GM23338 (cell line): Measurements from ENCODE around the gene ETV6. TPM values are rescaled to one million over a fixed set of nuclear protein-coding genes. Genes with fewer than 3 reads are reported as not detected.

Source experiments
- ATAC-seq: fragments of 200-7000 bp; cut with Tn5 transposase; 3 replicates; pipeline ENCODE4 v1.9.1; 2020
- DNase-seq: peaks from one replicate; pipeline ENCODE4 v3.0.0-alpha.2; 2015; ENCODE audit warnings: low spot score
- H2AFZ ChIP-seq: fragments of 200-600 bp; sonication (generic); 2 replicates; pipeline ENCODE4 v1.8.0; 2016; ENCODE audit warnings: antibody characterized with exemption, mild to moderate bottlenecking, moderate library complexity
- H3F3A ChIP-seq: fragments of 200-600 bp; sonication (generic); replicated peaks from 2 replicates; pipeline ENCODE4 v1.8.0; 2017; ENCODE audit warnings: antibody characterized with exemption, mixed run types, low read depth
- H3K27ac ChIP-seq: fragments of 200-600 bp; sonication (generic); 2 replicates; pipeline ENCODE4 v1.6.1; 2016; ENCODE audit warnings: low read depth
- H3K27me3 ChIP-seq: fragments of 200-600 bp; sonication (generic); 2 replicates; pipeline ENCODE4 v1.8.0; 2016; ENCODE audit warnings: mild to moderate bottlenecking, mixed run types, moderate library complexity; ENCODE audit not compliant: insufficient read depth
- H3K36me3 ChIP-seq: fragments of 200-600 bp; sonication (generic); 2 replicates; pipeline ENCODE4 v1.8.0; 2016; ENCODE audit warnings: mild to moderate bottlenecking; ENCODE audit not compliant: insufficient read depth
- H3K4me1 ChIP-seq: fragments of 200-600 bp; sonication (generic); 2 replicates; pipeline ENCODE4 v1.8.0; 2016; ENCODE audit warnings: mild to moderate bottlenecking, moderate library complexity; ENCODE audit not compliant: insufficient read depth
- H3K4me2 ChIP-seq: fragments of 200-600 bp; sonication (generic); 2 replicates; pipeline ENCODE4 v1.7.1; 2017; ENCODE audit warnings: mixed run types
- H3K4me3 ChIP-seq: fragments of 200-600 bp; sonication (generic); 2 replicates; pipeline ENCODE4 v1.6.1; 2016; ENCODE audit warnings: mixed run types
- H3K79me2 ChIP-seq: fragments of 200-600 bp; sonication (generic); replicated peaks from 2 replicates; pipeline ENCODE4 v1.8.0; 2017; ENCODE audit warnings: mild to moderate bottlenecking; ENCODE audit not compliant: insufficient read depth
- H3K9me2 ChIP-seq: fragments of 200-600 bp; sonication (generic); 2 replicates; pipeline ENCODE4 v1.8.0; 2017; ENCODE audit not compliant: insufficient read depth
- H4K20me1 ChIP-seq: fragments of 200-600 bp; sonication (generic); replicated peaks from 2 replicates; pipeline ENCODE4 v1.8.0; 2017; ENCODE audit warnings: mild to moderate bottlenecking; ENCODE audit not compliant: insufficient read depth
- H3K27ac Mint-ChIP-seq: 2 replicates; pipeline ENCODE4 v1.8.0; 2020; ENCODE audit warnings: inconsistent platforms, mild to moderate bottlenecking, moderate library complexity, mixed read lengths
- H3K27me3 Mint-ChIP-seq: 3 replicates; pipeline ENCODE4 v1.8.0; 2022; ENCODE audit warnings: low read depth, mild to moderate bottlenecking, moderate library complexity, mixed read lengths, inconsistent platforms; ENCODE audit not compliant: insufficient read depth, poor library complexity
- H3K36me3 Mint-ChIP-seq: 3 replicates; pipeline ENCODE4 v1.8.0; 2021; ENCODE audit warnings: low read depth, mild to moderate bottlenecking, inconsistent platforms, moderate library complexity, mixed read lengths
- H3K4me1 Mint-ChIP-seq: 3 replicates; pipeline ENCODE4 v1.8.0; 2020; ENCODE audit warnings: mild to moderate bottlenecking, inconsistent platforms, mixed read lengths
- H3K4me3 Mint-ChIP-seq: 3 replicates; pipeline ENCODE4 v1.8.0; 2021; ENCODE audit warnings: moderate library complexity, mild to moderate bottlenecking, inconsistent platforms, mixed read lengths
- H3K9me3 Mint-ChIP-seq: 3 replicates; pipeline ENCODE4 v1.8.0; 2020; ENCODE audit warnings: moderate library complexity, mild to moderate bottlenecking, inconsistent platforms, mixed read lengths
- CREB1 ChIP-seq: fragments of 250-450 bp; sonication (Bioruptor Pico); IDR thresholded peaks from 2 replicates; pipeline ENCODE4 v1.5.0; 2020; ENCODE audit warnings: low read depth, mild to moderate bottlenecking, moderate library complexity
- CTCF ChIP-seq, 2 experiments: fragments of 200-600 bp in 1 of 2; sonication (generic) in 1 of 2; conservative IDR thresholded peaks; 2 replicates each; pipeline versions ENCODE4 v1.5.1 to v1.6.1; 2016 to 2017; ENCODE audit warnings: antibody characterized with exemption in 2 of 2, low read depth in 2 of 2, mild to moderate bottlenecking in 2 of 2, moderate library complexity in 1 of 2
- EZH2 ChIP-seq: fragments of 200-600 bp; sonication (generic); IDR thresholded peaks from one replicate; pipeline ENCODE4 v1.8.0; 2017; ENCODE audit warnings: antibody characterized with exemption, mild to moderate bottlenecking, low read depth; ENCODE audit not compliant: unreplicated experiment
- JUNB ChIP-seq: IDR thresholded peaks from one replicate; pipeline ENCODE4 v1.6.1; 2016; ENCODE audit warnings: antibody characterized with exemption; ENCODE audit not compliant: unreplicated experiment
- NANOG ChIP-seq: IDR thresholded peaks from 2 replicates; pipeline ENCODE4 v1.6.1; 2016; ENCODE audit warnings: antibody characterized with exemption, borderline replicate concordance
- STAT1 ChIP-seq: IDR thresholded peaks from one replicate; pipeline ENCODE4 v1.6.1; 2016; ENCODE audit warnings: antibody characterized with exemption; ENCODE audit not compliant: unreplicated experiment
- ZNF114 ChIP-seq: fragments of 250-450 bp; sonication (Bioruptor Pico); IDR thresholded peaks from 2 replicates; pipeline ENCODE4 v1.5.0; 2020; ENCODE audit warnings: mild to moderate bottlenecking, moderate library complexity
- ZNF331 ChIP-seq: fragments of 250-450 bp; sonication (Bioruptor Pico); IDR thresholded peaks from 2 replicates; pipeline ENCODE4 v1.5.0; 2020; ENCODE audit warnings: low read depth, mild to moderate bottlenecking, moderate library complexity
- polyA plus RNA-seq: library from polyadenylated mRNA; unstranded; fragments of >200 nt; fragmentation: Nextera tagmentation; extraction: Ambion mirVana; gene quantifications from 2 replicates; pipeline ENCODE4 v1.2.1, GENCODE V29; 2016
- total RNA-seq: library from RNA; depleted of rRNA; stranded (reverse); fragments of >200 nt; shearing (Covaris generic); gene quantifications from 2 replicates; pipeline ENCODE4 v1.2.3, GENCODE V29; 2014
- TF ChIP-seq, protein P1 (sequence below): IDR thresholded peaks from one replicate; pipeline ENCODE4 v1.6.1; 2018; ENCODE audit warnings: antibody characterized with exemption; ENCODE audit not compliant: unreplicated experiment

The ETV6 gene
- total and polyA plus RNA-seq, 2 experiments from 2014 or later = 7.5 to 15.1 TPM

DNA sequence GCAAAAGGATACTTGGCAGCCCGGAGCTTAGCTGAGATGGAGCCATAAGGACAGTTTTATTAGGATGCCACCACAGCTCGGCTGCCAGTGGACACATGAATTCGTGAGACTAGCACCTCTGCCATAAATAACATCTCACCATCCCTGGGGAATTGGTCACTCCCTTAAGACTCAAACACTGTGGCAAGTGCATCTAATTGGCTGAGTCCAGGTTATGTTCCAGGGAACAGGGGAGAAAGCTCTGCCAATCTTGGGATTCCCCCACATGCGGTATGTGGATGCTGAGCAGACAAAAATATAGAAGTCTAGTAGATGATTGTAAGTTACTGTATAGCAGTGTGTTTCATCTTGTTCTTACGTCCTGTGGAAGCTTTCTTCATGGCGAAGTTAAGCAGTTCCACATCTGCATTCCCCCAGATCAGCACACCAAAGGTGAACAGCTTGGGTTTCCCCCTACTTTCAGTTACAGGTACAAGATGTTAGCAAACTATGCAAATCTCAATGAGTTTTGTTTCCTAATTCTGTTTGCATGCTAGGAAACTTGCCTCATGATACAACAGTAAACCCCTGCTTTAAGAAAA is 131.1 kb downstream of the ETV6 start:
- H3K36me3 ChIP-seq = no peaks in the 10 kb centered on the region
- Mint-ChIP-seq H3K4me3 (no peak overlapping the region), H3K27ac (no peak overlapping the region), H3K4me1 (peaks cover 29% of the 10 kb centered on the region), H3K9me3 (no peaks in the 10 kb centered on the region), H3K36me3 (no peaks in the 10 kb centered on the region), H3K27me3 (no peaks in the 10 kb centered on the region)
- no peaks in the 10 kb centered on the region for H3F3A ChIP-seq
- H3K4me2 ChIP-seq = no peak overlapping the region
- H3K4me1 ChIP-seq = peaks cover 11% of the 10 kb centered on the region
- DNase-seq (no peak), ATAC-seq (no peak)
- H3K9me2 ChIP-seq = no peaks in the 10 kb centered on the region
- no peak overlapping the region for H3K4me3 ChIP-seq
- H3K79me2 ChIP-seq = 0 out of 2 replicates have a peak, but pooled peaks cover 8% of the 10 kb centered on the region
- no peaks in the 10 kb centered on the region for H4K20me1 ChIP-seq
- no peak overlapping the region for H3K27ac ChIP-seq
- TF ChIP-seq CREB1 = no peak
- TF ChIP-seq JUNB = no peak
- TF ChIP-seq EZH2 = no peak
- TF ChIP-seq ZNF114 (CRISPR knock-in tag) = no peak
- no peaks in the 10 kb centered on the region for H3K27me3 ChIP-seq
- no peak overlapping the region for H2AFZ ChIP-seq

GRCh38 chr12:11782914-11783420 is 133.5 kb downstream of the ETV6 start:
- H3K9me3 Mint-ChIP-seq = no peaks in the 10 kb centered on the region
- H3F3A ChIP-seq = no peaks in the 10 kb centered on the region
- no peaks in the 10 kb centered on the region for H3K36me3 ChIP-seq
- H3K4me3 Mint-ChIP-seq = no peak overlapping the region
- DNase-seq (no peak), ATAC-seq (peak; percentile 39; the same call in 2 of the 3 replicates)
- no peaks in the 10 kb centered on the region for H3K27me3 Mint-ChIP-seq
- peaks cover 8% of the 10 kb centered on the region; the same call in 1 of the 2 replicates for H3K79me2 ChIP-seq
- no peak overlapping the region for H3K4me3 ChIP-seq
- no peaks in the 10 kb centered on the region for H3K36me3 Mint-ChIP-seq
- no peaks in the 10 kb centered on the region for H3K9me2 ChIP-seq
- peak overlapping the region; percentile 26; the same call in 1 of the 2 replicates for H3K27ac ChIP-seq
- TF ChIP-seq ZNF331 (CRISPR knock-in tag) (no peak), CTCF (conservative IDR thresholded peaks at IDR 0.05; ENCODE audit: low read depth in 2 of 2) (no peak), CREB1 (no peak), NANOG (no peak), STAT1 (no peak)
- TF ChIP-seq, protein P1, sequence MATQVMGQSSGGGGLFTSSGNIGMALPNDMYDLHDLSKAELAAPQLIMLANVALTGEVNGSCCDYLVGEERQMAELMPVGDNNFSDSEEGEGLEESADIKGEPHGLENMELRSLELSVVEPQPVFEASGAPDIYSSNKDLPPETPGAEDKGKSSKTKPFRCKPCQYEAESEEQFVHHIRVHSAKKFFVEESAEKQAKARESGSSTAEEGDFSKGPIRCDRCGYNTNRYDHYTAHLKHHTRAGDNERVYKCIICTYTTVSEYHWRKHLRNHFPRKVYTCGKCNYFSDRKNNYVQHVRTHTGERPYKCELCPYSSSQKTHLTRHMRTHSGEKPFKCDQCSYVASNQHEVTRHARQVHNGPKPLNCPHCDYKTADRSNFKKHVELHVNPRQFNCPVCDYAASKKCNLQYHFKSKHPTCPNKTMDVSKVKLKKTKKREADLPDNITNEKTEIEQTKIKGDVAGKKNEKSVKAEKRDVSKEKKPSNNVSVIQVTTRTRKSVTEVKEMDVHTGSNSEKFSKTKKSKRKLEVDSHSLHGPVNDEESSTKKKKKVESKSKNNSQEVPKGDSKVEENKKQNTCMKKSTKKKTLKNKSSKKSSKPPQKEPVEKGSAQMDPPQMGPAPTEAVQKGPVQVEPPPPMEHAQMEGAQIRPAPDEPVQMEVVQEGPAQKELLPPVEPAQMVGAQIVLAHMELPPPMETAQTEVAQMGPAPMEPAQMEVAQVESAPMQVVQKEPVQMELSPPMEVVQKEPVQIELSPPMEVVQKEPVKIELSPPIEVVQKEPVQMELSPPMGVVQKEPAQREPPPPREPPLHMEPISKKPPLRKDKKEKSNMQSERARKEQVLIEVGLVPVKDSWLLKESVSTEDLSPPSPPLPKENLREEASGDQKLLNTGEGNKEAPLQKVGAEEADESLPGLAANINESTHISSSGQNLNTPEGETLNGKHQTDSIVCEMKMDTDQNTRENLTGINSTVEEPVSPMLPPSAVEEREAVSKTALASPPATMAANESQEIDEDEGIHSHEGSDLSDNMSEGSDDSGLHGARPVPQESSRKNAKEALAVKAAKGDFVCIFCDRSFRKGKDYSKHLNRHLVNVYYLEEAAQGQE = no peak
- H3K27ac Mint-ChIP-seq = peak overlapping the region; percentile 0; the same call in 1 of the 2 replicates
- no peaks in the 10 kb centered on the region for H3K27me3 ChIP-seq
- H3K4me1 ChIP-seq = peaks cover 11% of the 10 kb centered on the region
- no peak overlapping the region for H3K4me2 ChIP-seq
- H3K4me1 Mint-ChIP-seq = peaks cover 24% of the 10 kb centered on the region
- no peak overlapping the region for H2AFZ ChIP-seq
- no peaks in the 10 kb centered on the region for H4K20me1 ChIP-seq
